GM12872 (cell line): ENCODE results near the gene DDX41.

Experiments
- CTCF ChIP-seq: IDR thresholded peaks from 3 replicates; pipeline ENCODE4 v1.5.1; 2011; ENCODE audit warnings: low read depth, mild to moderate bottlenecking, low read length, moderate library complexity; ENCODE audit not compliant: insufficient read depth

DDX41 gene

GRCh38 chr5:177468329-177468684, 48.5 kb downstream of the DDX41 start:
- no peak for TF ChIP-seq CTCF

- TF ChIP-seq CTCF = no peak
Measured at GRCh38 chr5:177467436-177467835, 49.3 kb downstream of the DDX41 start.

GRCh38 chr5:177466861-177467260, 49.9 kb downstream of the DDX41 start:
- TF ChIP-seq CTCF = no peak

- no peak for TF ChIP-seq CTCF
Measured at GRCh38 chr5:177465044-177465443, 51.7 kb downstream of the DDX41 start.

GRCh38 chr5:177462021-177462670, 54.6 kb downstream of the DDX41 start:
- no peak for TF ChIP-seq CTCF
